ENCODE data around the gene SMYD4. TPM values are rescaled to one million over a fixed set of nuclear protein-coding genes. Genes with fewer than 3 reads are reported as not detected.
"Not testable (repeated sequence)": the region's sequence is repeated elsewhere in the genome, so short reads cannot be mapped to it uniquely, and the experiment has no call there.

SMYD4 gene
- total RNA-seq, 2 experiments from 2014 or later, result 40.3 to 41.7 TPM

GRCh38 chr17:1764705-1765104, 65.0 kb downstream of the SMYD4 start:
- not testable (repeated sequence) for H3K36me3 Mint-ChIP-seq (ENCODE audit: low read depth); DNase-seq; H3K9me3 Mint-ChIP-seq (ENCODE audit: insufficient read depth); H3K27me3 Mint-ChIP-seq (ENCODE audit: low read depth)
- POLR2A ChIA-PET, result interaction anchor here (0.6 to 1.2 kb wide), 5 partner anchors 8 to 65 kb away, joined by 3 to 6 read pairs (median 5); partner anchors contain the start of genes SMYD4 and WDR81
- peak overlapping the region; percentile 87 for H3K27ac Mint-ChIP-seq
- peak overlapping the region; percentile 27 for H3K4me3 Mint-ChIP-seq
- ATAC-seq, result peak; percentile 13
- CTCF ChIA-PET, result interaction anchor here (0.8 to 3.5 kb wide), 3 partner anchors 20 to 55 kb away, joined by 3 to 38 read pairs (median 3); no protein-coding TSS in a partner anchor
- peaks cover 38% of the 10 kb centered on the region for H3K4me1 Mint-ChIP-seq (ENCODE audit: low read depth)

- peak; percentile 90 for DNase-seq
- ChIA-PET CTCF (interaction anchor here (0.8 to 3.5 kb wide), 3 partner anchors 20 to 55 kb away, joined by 3 to 38 read pairs (median 3); no protein-coding TSS in a partner anchor), POLR2A (interaction anchor here (0.6 to 1.2 kb wide), 6 partner anchors 9 to 65 kb away, joined by 3 to 6 read pairs (median 4); partner anchors contain the start of genes SMYD4 and WDR81)
- Mint-ChIP-seq H3K27ac (peak overlapping the region; percentile 87), H3K36me3 (ENCODE audit: low read depth) (no peaks in the 10 kb centered on the region), H3K9me3 (ENCODE audit: insufficient read depth) (no peaks in the 10 kb centered on the region), H3K4me1 (ENCODE audit: low read depth) (peaks cover 34% of the 10 kb centered on the region), H3K4me3 (peak overlapping the region; percentile 27), H3K27me3 (ENCODE audit: low read depth) (no peaks in the 10 kb centered on the region)
- ATAC-seq, result peak; percentile 97
Observed at GRCh38 chr17:1764284-1764683, 65.4 kb downstream of the SMYD4 start.

- ATAC-seq (no peak), DNase-seq (no peak)
Observed at GRCh38 chr17:1762901-1763898, 66.5 kb downstream of the SMYD4 start.

GRCh38 chr17:1762233-1762900, 67.3 kb downstream of the SMYD4 start:
- H3K36me3 Mint-ChIP-seq (ENCODE audit: low read depth), result no peaks in the 10 kb centered on the region
- POLR2A ChIA-PET, result interaction anchor here (0.7 to 0.8 kb wide), 2 partner anchors 15 to 38 kb away, joined by 4 read pairs; partner anchors contain the start of gene WDR81
- H3K27ac Mint-ChIP-seq, result peak overlapping the region; percentile 9
- H3K4me3 Mint-ChIP-seq, result no peak overlapping the region
- CTCF ChIA-PET, result interaction anchor here (1.6 kb wide), 2 partner anchors 42 to 46 kb away, joined by 4 to 5 read pairs; no protein-coding TSS in a partner anchor
- H3K9me3 Mint-ChIP-seq (ENCODE audit: insufficient read depth), result no peaks in the 10 kb centered on the region
- peaks cover 4% of the 10 kb centered on the region for H3K27me3 Mint-ChIP-seq (ENCODE audit: low read depth)
- no peak for ATAC-seq
- DNase-seq, result no peak
- peaks cover 33% of the 10 kb centered on the region for H3K4me1 Mint-ChIP-seq (ENCODE audit: low read depth)

More at GRCh38 chr17:1762901-1763898, 66.5 kb downstream of the SMYD4 start:
- Mint-ChIP-seq H3K4me1 (ENCODE audit: low read depth) (peaks cover 36% of the 10 kb centered on the region), H3K4me3 (peak overlapping the region; percentile 27), H3K9me3 (ENCODE audit: insufficient read depth) (no peaks in the 10 kb centered on the region), H3K27ac (peak overlapping the region; percentile 87), H3K27me3 (ENCODE audit: low read depth) (peaks cover 4% of the 10 kb centered on the region), H3K36me3 (ENCODE audit: low read depth) (no peaks in the 10 kb centered on the region)
- ChIA-PET POLR2A (interaction anchor here (0.7 to 1.2 kb wide), 3 partner anchors 14 to 39 kb away, joined by 4 to 6 read pairs (median 4); partner anchors contain the start of gene WDR81), CTCF (interaction anchor here (0.9 to 3.5 kb wide), 4 partner anchors 21 to 47 kb away, joined by 3 to 38 read pairs (median 4); no protein-coding TSS in a partner anchor)

- DNase-seq, result no peak
- H3K27me3 Mint-ChIP-seq (ENCODE audit: low read depth), result peaks cover 4% of the 10 kb centered on the region
- no peaks in the 10 kb centered on the region for H3K36me3 Mint-ChIP-seq (ENCODE audit: low read depth)
- no peak overlapping the region for H3K27ac Mint-ChIP-seq
- H3K4me1 Mint-ChIP-seq (ENCODE audit: low read depth), result peaks cover 30% of the 10 kb centered on the region
- no peak for ATAC-seq
- no peak overlapping the region for H3K4me3 Mint-ChIP-seq
- CTCF ChIA-PET, result no interaction called here
- no peaks in the 10 kb centered on the region for H3K9me3 Mint-ChIP-seq (ENCODE audit: insufficient read depth)
- POLR2A ChIA-PET, result no interaction called here
Observed at GRCh38 chr17:1759529-1759928, 70.2 kb downstream of the SMYD4 start.

GRCh38 chr17:1758807-1759206, 70.9 kb downstream of the SMYD4 start:
- H3K27me3 Mint-ChIP-seq (ENCODE audit: low read depth), result peaks cover 4% of the 10 kb centered on the region
- H3K27ac Mint-ChIP-seq, result no peak overlapping the region
- ATAC-seq, result no peak
- no peak overlapping the region for H3K4me3 Mint-ChIP-seq
- POLR2A ChIA-PET, result no interaction called here
- no peaks in the 10 kb centered on the region for H3K9me3 Mint-ChIP-seq (ENCODE audit: insufficient read depth)
- peaks cover 23% of the 10 kb centered on the region for H3K4me1 Mint-ChIP-seq (ENCODE audit: low read depth)
- H3K36me3 Mint-ChIP-seq (ENCODE audit: low read depth), result no peaks in the 10 kb centered on the region
- CTCF ChIA-PET, result no interaction called here
- DNase-seq, result no peak

- H3K27ac Mint-ChIP-seq, result no peak overlapping the region
- no peak for ATAC-seq
- peaks cover 7% of the 10 kb centered on the region for H3K4me1 Mint-ChIP-seq (ENCODE audit: low read depth)
- no peak for DNase-seq
- POLR2A ChIA-PET, result interaction anchor here (0.5 kb wide), 1 partner anchor 9 kb away, joined by 3 read pairs; no protein-coding TSS in a partner anchor
- no peaks in the 10 kb centered on the region for H3K36me3 Mint-ChIP-seq (ENCODE audit: low read depth)
- CTCF ChIA-PET, result interaction anchor here (0.9 kb wide), 1 partner anchor 104 kb away, joined by 3 read pairs; no protein-coding TSS in a partner anchor
- no peaks in the 10 kb centered on the region for H3K9me3 Mint-ChIP-seq (ENCODE audit: insufficient read depth)
- H3K4me3 Mint-ChIP-seq, result no peak overlapping the region
- H3K27me3 Mint-ChIP-seq (ENCODE audit: low read depth), result peaks cover 4% of the 10 kb centered on the region
Observed at GRCh38 chr17:1755827-1756262, 73.9 kb downstream of the SMYD4 start.

GRCh38 chr17:1755252-1755826, 74.4 kb downstream of the SMYD4 start:
- no peaks in the 10 kb centered on the region for H3K9me3 Mint-ChIP-seq (ENCODE audit: insufficient read depth)
- no peak for DNase-seq
- no peaks in the 10 kb centered on the region for H3K36me3 Mint-ChIP-seq (ENCODE audit: low read depth)
- no peak overlapping the region for H3K27ac Mint-ChIP-seq
- POLR2A ChIA-PET, result interaction anchor here (0.5 kb wide), 1 partner anchor 10 kb away, joined by 3 read pairs; no protein-coding TSS in a partner anchor
- peaks cover 4% of the 10 kb centered on the region for H3K27me3 Mint-ChIP-seq (ENCODE audit: low read depth)
- no peak for ATAC-seq
- H3K4me3 Mint-ChIP-seq, result no peak overlapping the region
- CTCF ChIA-PET, result no interaction called here
- peaks cover 7% of the 10 kb centered on the region for H3K4me1 Mint-ChIP-seq (ENCODE audit: low read depth)

- POLR2A ChIA-PET, result no interaction called here
- Mint-ChIP-seq H3K27ac (no peak overlapping the region), H3K4me1 (ENCODE audit: low read depth) (peaks cover 7% of the 10 kb centered on the region), H3K4me3 (no peak overlapping the region), H3K36me3 (ENCODE audit: low read depth) (no peaks in the 10 kb centered on the region), H3K27me3 (ENCODE audit: low read depth) (peaks cover 4% of the 10 kb centered on the region), H3K9me3 (ENCODE audit: insufficient read depth) (no peaks in the 10 kb centered on the region)
- no peak for ATAC-seq
- CTCF ChIA-PET, result interaction anchor here (0.7 kb wide), 1 partner anchor 33 kb away, joined by 3 read pairs; no protein-coding TSS in a partner anchor
- no peak for DNase-seq
Observed at GRCh38 chr17:1754430-1755112, 75.1 kb downstream of the SMYD4 start.

- Mint-ChIP-seq H3K4me3 (no peak overlapping the region), H3K36me3 (ENCODE audit: low read depth) (no peaks in the 10 kb centered on the region), H3K4me1 (ENCODE audit: low read depth) (peaks cover 7% of the 10 kb centered on the region), H3K27ac (no peak overlapping the region), H3K27me3 (ENCODE audit: low read depth) (peaks cover 4% of the 10 kb centered on the region), H3K9me3 (ENCODE audit: insufficient read depth) (no peaks in the 10 kb centered on the region)
- DNase-seq (no peak), ATAC-seq (no peak)
- ChIA-PET CTCF (interaction anchor here (0.7 kb wide), 1 partner anchor 32 kb away, joined by 3 read pairs; no protein-coding TSS in a partner anchor), POLR2A (no interaction called here)
Observed at GRCh38 chr17:1753767-1754429, 75.8 kb downstream of the SMYD4 start.
